ENCODE data around the gene ATAD3C.
"Not testable (repeated sequence)": the region's sequence is repeated elsewhere in the genome, so short reads cannot be mapped to it uniquely, and the experiment has no call there.

ATAD3C gene

GRCh38 chr1:1508775-1509464, 59.4 kb downstream of the ATAD3C start:
- DNase-seq (ENCODE audit: low spot score), result not testable (repeated sequence)

GRCh38 chr1:1509465-1509850, 60.0 kb downstream of the ATAD3C start:
- not testable (repeated sequence) for DNase-seq (ENCODE audit: low spot score)

GRCh38 chr1:1510912-1511532, 61.5 kb downstream of the ATAD3C start:
- peak; percentile 36 for DNase-seq (ENCODE audit: low spot score)

- DNase-seq (ENCODE audit: low spot score), result peak; percentile 96
Observed at GRCh38 chr1:1511533-1512285, 62.2 kb downstream of the ATAD3C start, which contains the start of gene ATAD3A. Gene ATAD3A, plus strand, starts transcription at chr1:1512162. Its CDS starts 107 bp downstream, at chr1:1512269.

GRCh38 chr1:1512425-1512824, 62.9 kb downstream of the ATAD3C start:
- not testable (repeated sequence) for DNase-seq (ENCODE audit: low spot score)

GRCh38 chr1:1513675-1514074, 64.2 kb downstream of the ATAD3C start:
- not testable (repeated sequence) for DNase-seq (ENCODE audit: low spot score)

- DNase-seq (ENCODE audit: low spot score), result not testable (repeated sequence)
Observed at GRCh38 chr1:1514376-1514775, 64.9 kb downstream of the ATAD3C start.

- DNase-seq (ENCODE audit: low spot score), result not testable (repeated sequence)
Observed at GRCh38 chr1:1516923-1517322, 67.4 kb downstream of the ATAD3C start.

- DNase-seq (ENCODE audit: low spot score), result no peak
Observed at GRCh38 chr1:1517973-1518620, 68.6 kb downstream of the ATAD3C start.

- not testable (repeated sequence) for DNase-seq (ENCODE audit: low spot score)
Observed at GRCh38 chr1:1518621-1519007, 69.1 kb downstream of the ATAD3C start.
